Posterior vena cava (tissue), 2 donors: Measurements from ENCODE around the gene GLIPR1L2. TPM values are rescaled to one million over a fixed set of nuclear protein-coding genes. Genes with fewer than 3 reads are reported as not detected.
"Not testable (repeated sequence)": the region's sequence is repeated elsewhere in the genome, so short reads cannot be mapped to it uniquely, and the experiment has no call there.

Experiments used
- DNase-seq: peaks from one replicate; pipeline ENCODE4 v3.0.0-alpha.2; 2020; ENCODE audit warnings: low spot score
- intact Hi-C, 2 donors: fragments of 100-400 bp; cut with DNase I; formaldehyde crosslinking; loops; one replicate each; pipeline versions ENCODE4 v1.14.1 to v1.14.2; 2022 to 2023
- total RNA-seq, 2 donors: library from RNA; stranded (reverse); fragmentation: NEBNext Ultra II Directional; extraction: Animal tissue kit (Norgen Biotek cat#: 25700); gene quantifications; one replicate each; pipeline ENCODE4 v1.2.1, GENCODE V29; 2021
- donor health status: DM: yes; HTN: yes; CAD: no.
- donor health status: DM: yes; HTN: yes; CAD: no.

Gene GLIPR1L2
- total RNA-seq, 2 donors from 2014 or later, result 0.38 to 0.65 TPM

- intact Hi-C loops, result no loop called here
- DNase-seq, result no peak
Measured at GRCh38 chr12:75419841-75420240, 29.0 kb downstream of the GLIPR1L2 start.

GRCh38 chr12:75427491-75427890, 36.6 kb downstream of the GLIPR1L2 start:
- DNase-seq, result no peak
- intact Hi-C loops, result no loop called here

- no peak for DNase-seq
- intact Hi-C loops, result no loop called here
Measured at GRCh38 chr12:75428767-75429166, 37.9 kb downstream of the GLIPR1L2 start.

- intact Hi-C loops, result no loop called here
- DNase-seq, result no peak
Measured at GRCh38 chr12:75432924-75433323, 42.0 kb downstream of the GLIPR1L2 start.

GRCh38 chr12:75437564-75437963, 46.7 kb downstream of the GLIPR1L2 start:
- intact Hi-C loops, result no loop called here
- no peak for DNase-seq

- no peak for DNase-seq
- intact Hi-C loops, result no loop called here
Measured at GRCh38 chr12:75438059-75438754, 47.3 kb downstream of the GLIPR1L2 start.

GRCh38 chr12:75439048-75439447, 48.2 kb downstream of the GLIPR1L2 start:
- no peak for DNase-seq
- intact Hi-C loops, result no loop called here

GRCh38 chr12:75439930-75440329, 49.0 kb downstream of the GLIPR1L2 start:
- no peak for DNase-seq
- intact Hi-C loops, result no loop called here

GRCh38 chr12:75441687-75442449, 51.0 kb downstream of the GLIPR1L2 start:
- intact Hi-C loops, DNase-seq: not testable (repeated sequence)

- intact Hi-C loops, result not testable (repeated sequence)
Measured at GRCh38 chr12:75442454-75442853, 51.6 kb downstream of the GLIPR1L2 start.

GRCh38 chr12:75443709-75444108, 52.8 kb downstream of the GLIPR1L2 start:
- intact Hi-C loops, result no loop called here
- no peak for DNase-seq

More at GRCh38 chr12:75442454-75442853, 51.6 kb downstream of the GLIPR1L2 start:
- not testable (repeated sequence) for DNase-seq

- no peak for DNase-seq
- intact Hi-C loops, result no loop called here
Measured at GRCh38 chr12:75444429-75445136, 53.7 kb downstream of the GLIPR1L2 start.

- intact Hi-C loops, DNase-seq: not testable (repeated sequence)
Measured at GRCh38 chr12:75445137-75445507, 54.2 kb downstream of the GLIPR1L2 start.

GRCh38 chr12:75446857-75447256, 56.0 kb downstream of the GLIPR1L2 start:
- intact Hi-C loops, result no loop called here
- DNase-seq, result no peak

- no peak for DNase-seq
- intact Hi-C loops, result no loop called here
Measured at GRCh38 chr12:75447691-75448393, 57.0 kb downstream of the GLIPR1L2 start.

- no peak for DNase-seq
- intact Hi-C loops, result no loop called here
Measured at GRCh38 chr12:75452675-75453330, 61.9 kb downstream of the GLIPR1L2 start.

GRCh38 chr12:75455839-75456238, 65.0 kb downstream of the GLIPR1L2 start:
- intact Hi-C loops, result no loop called here
- no peak for DNase-seq

GRCh38 chr12:75457191-75457590, 66.3 kb downstream of the GLIPR1L2 start:
- intact Hi-C loops, result no loop called here

GRCh38 chr12:75457866-75458265, 67.0 kb downstream of the GLIPR1L2 start:
- intact Hi-C loops, DNase-seq: not testable (repeated sequence)

More at GRCh38 chr12:75457191-75457590, 66.3 kb downstream of the GLIPR1L2 start:
- DNase-seq, result no peak
